NCI-H748 (cell line): ENCODE measurements around the gene PTPN4.
A peak's percentile ranks its signal among the peaks of the same experiment; 100 is the strongest.

Experiments
- DNase-seq: peaks from one replicate; lab custom pipeline; 2025; ENCODE audit not compliant: unreplicated experiment; lab: John Stamatoyannopoulos, UW

PTPN4 gene

GRCh38 chr2:119853777-119854399 lies 94.2 kb downstream of the PTPN4 start:
- no peak for DNase-seq

- DNase-seq, result peak; percentile 44
Observed at GRCh38 chr2:119856469-119856901, 96.8 kb downstream of the PTPN4 start.

- no peak for DNase-seq
Observed at GRCh38 chr2:119857742-119858141, 98.0 kb downstream of the PTPN4 start.

GRCh38 chr2:119859528-119859927 lies 99.8 kb downstream of the PTPN4 start:
- DNase-seq, result no peak

- DNase-seq, result no peak
Observed at GRCh38 chr2:119860924-119861323, 101.2 kb downstream of the PTPN4 start.

- no peak for DNase-seq
Observed at GRCh38 chr2:119862127-119862889, 102.6 kb downstream of the PTPN4 start.

GRCh38 chr2:119864318-119864717 lies 104.6 kb downstream of the PTPN4 start:
- no peak for DNase-seq

- DNase-seq, result no peak
Observed at GRCh38 chr2:119871725-119872124, 112.0 kb downstream of the PTPN4 start.

GRCh38 chr2:119873350-119874315 lies 113.9 kb downstream of the PTPN4 start:
- DNase-seq, result no peak

- DNase-seq, result no peak
Observed at GRCh38 chr2:119879502-119879901, 119.8 kb downstream of the PTPN4 start.

GRCh38 chr2:119888680-119889079 lies 129.0 kb downstream of the PTPN4 start:
- DNase-seq, result no peak

GRCh38 chr2:119897736-119898395 lies 138.1 kb downstream of the PTPN4 start:
- DNase-seq, result no peak

- DNase-seq, result no peak
Observed at GRCh38 chr2:119901013-119901412, 141.3 kb downstream of the PTPN4 start.

GRCh38 chr2:119910566-119910965 lies 150.8 kb downstream of the PTPN4 start:
- DNase-seq, result no peak

GRCh38 chr2:119914266-119914665 lies 154.5 kb downstream of the PTPN4 start:
- no peak for DNase-seq

GRCh38 chr2:119921825-119922224 lies 162.1 kb downstream of the PTPN4 start:
- no peak for DNase-seq

- no peak for DNase-seq
Observed at GRCh38 chr2:119922699-119923098, 163.0 kb downstream of the PTPN4 start.

- no peak for DNase-seq
Observed at GRCh38 chr2:119929537-119929936, 169.8 kb downstream of the PTPN4 start.

- DNase-seq, result no peak
Observed at GRCh38 chr2:119932809-119933208, 173.1 kb downstream of the PTPN4 start.

GRCh38 chr2:119934319-119934718 lies 174.6 kb downstream of the PTPN4 start:
- DNase-seq, result no peak

- no peak for DNase-seq
Observed at GRCh38 chr2:119937680-119938079, 178.0 kb downstream of the PTPN4 start.
